H1 (cell line): ENCODE measurements around the gene DHFR2. TPM values are rescaled to one million over a fixed set of nuclear protein-coding genes. Genes with fewer than 3 reads are reported as not detected.

Experiments
- CTCF ChIA-PET: fragments of 300-600 bp; sonication (Branson Sonifier 250); formaldehyde crosslinking; loops from one replicate; lab custom pipeline; 2021; ENCODE audit not compliant: partially characterized antibody; lab: Charles Lee
- POLR2A ChIA-PET: fragments of 300-600 bp; sonication (Branson Sonifier 250); formaldehyde crosslinking; loops from one replicate; lab custom pipeline; 2021; ENCODE audit warnings: inconsistent platforms; ENCODE audit not compliant: partially characterized antibody; lab: Charles Lee
- DNase-seq, 2 experiments: peaks; one replicate each; pipeline versions ENCODE4 v3.0.0 to v3.0.0-alpha.2; 2010 to 2022; ENCODE audit warnings: low spot score in 2 of 2, low read depth in 1 of 2, mixed read lengths in 1 of 2
- FAIRE-seq: peaks from 2 replicates; lab custom pipeline; 2011; peaks lifted over from hg19 to GRCh38; lab: Jason Lieb, UNC
- H2AFZ ChIP-seq: 2 replicates; pipeline ENCODE4 v1.8.1; 2012; ENCODE audit warnings: low read length, inconsistent platforms
- H2AK5ac ChIP-seq: 2 replicates; pipeline ENCODE4 v1.6.1; 2013; ENCODE audit warnings: low read depth, low read length
- H2BK120ac ChIP-seq: replicated peaks from 2 replicates; pipeline ENCODE3; 2013; ENCODE audit warnings: low read depth, low read length, inconsistent platforms
- H2BK12ac ChIP-seq: 2 replicates; pipeline ENCODE4 v1.6.1; 2013; ENCODE audit warnings: low read depth, low read length
- H2BK15ac ChIP-seq: 2 replicates; pipeline ENCODE4 v1.6.1; 2013; ENCODE audit warnings: low read length
- H2BK20ac ChIP-seq: 2 replicates; pipeline ENCODE4 v1.6.1; 2013; ENCODE audit warnings: low read length
- H2BK5ac ChIP-seq: 2 replicates; pipeline ENCODE4 v1.6.1; 2013; ENCODE audit warnings: low read depth, low read length
- H3K14ac ChIP-seq: 2 replicates; pipeline ENCODE4 v1.6.1; 2013; ENCODE audit warnings: inconsistent platforms; ENCODE audit not compliant: insufficient read length
- H3K18ac ChIP-seq: 2 replicates; pipeline ENCODE4 v1.6.1; 2013; ENCODE audit warnings: low read length; ENCODE audit errors: extremely low read depth
- H3K23ac ChIP-seq: 2 replicates; pipeline ENCODE4 v1.6.1; 2013; ENCODE audit warnings: inconsistent platforms; ENCODE audit not compliant: insufficient read length
- H3K23me2 ChIP-seq: 2 replicates; pipeline ENCODE4 v1.6.1; 2013; ENCODE audit warnings: low read depth, low read length
- H3K27ac ChIP-seq: 2 replicates; pipeline ENCODE4 v1.6.1; 2011; ENCODE audit warnings: low read depth, low read length, inconsistent platforms
- H3K27me3 ChIP-seq, 4 experiments: replicated peaks in 1 of 4; 1 replicate in 1 of 4; 2 replicates in 3 of 4; pipeline versions ENCODE4 v1.6.1 to v1.8.1; 2011 to 2013; ENCODE audit warnings: low read length in 3 of 4, mild to moderate bottlenecking in 3 of 4, inconsistent platforms in 2 of 4, mixed read lengths in 2 of 4, moderate library complexity in 1 of 4; ENCODE audit not compliant: control insufficient read depth in 3 of 4, insufficient read depth in 3 of 4; ENCODE audit errors: extremely low read depth in 1 of 4
- H3K36me3 ChIP-seq, 4 experiments: 2 replicates each; pipeline versions ENCODE4 v1.6.1 to v1.8.1; 2011 to 2013; ENCODE audit warnings: mild to moderate bottlenecking in 4 of 4, low read length in 3 of 4, moderate library complexity in 2 of 4, control low read depth in 1 of 4, inconsistent platforms in 1 of 4; ENCODE audit not compliant: insufficient read depth in 4 of 4, control insufficient read depth in 2 of 4
- H3K4ac ChIP-seq: replicated peaks from 2 replicates; pipeline ENCODE3; 2013; ENCODE audit warnings: low read length, low read depth, mixed read lengths, inconsistent platforms; ENCODE audit not compliant: insufficient read length
- H3K4me1 ChIP-seq, 4 experiments: replicated peaks in 1 of 4; 1 replicate in 1 of 4; 2 replicates in 3 of 4; pipeline versions ENCODE4 v1.6.1 to v1.8.1; 2011 to 2013; ENCODE audit warnings: low read length in 3 of 4, inconsistent platforms in 2 of 4, mixed read lengths in 1 of 4; ENCODE audit not compliant: insufficient read depth in 4 of 4, control insufficient read depth in 3 of 4
- H3K4me2 ChIP-seq, 2 experiments: 2 replicates each; pipeline versions ENCODE4 v1.6.1 to v1.8.1; 2011 to 2013; ENCODE audit warnings: low read depth in 2 of 2, low read length in 2 of 2, control low read depth in 1 of 2, inconsistent platforms in 1 of 2, mild to moderate bottlenecking in 1 of 2; ENCODE audit not compliant: insufficient read depth in 1 of 2
- H3K4me3 ChIP-seq, 4 experiments: fragments of 200-600, 300-600 bp in 1 of 4; sonication (generic), shearing (Covaris generic), sonication (Bioruptor Twin) in 1 of 4; 2 replicates each; pipeline versions ENCODE4 v1.5.1 to v1.8.1; 2011 to 2016; ENCODE audit warnings: low read length in 4 of 4, low read depth in 3 of 4, control low read depth in 2 of 4, inconsistent platforms in 2 of 4, mild to moderate bottlenecking in 2 of 4, mixed read lengths in 1 of 4, moderate library complexity in 1 of 4; ENCODE audit not compliant: insufficient read depth in 2 of 4; ENCODE audit errors: extremely low read depth in 1 of 4
- H3K56ac ChIP-seq: replicated peaks from 2 replicates; pipeline ENCODE3; 2013; ENCODE audit warnings: low read depth, mild to moderate bottlenecking, mixed read lengths, low read length, inconsistent platforms; ENCODE audit not compliant: insufficient read length
- H3K79me1 ChIP-seq: 2 replicates; pipeline ENCODE4 v1.6.1; 2013; ENCODE audit warnings: low read depth, low read length, control low read depth
- H3K79me2 ChIP-seq, 2 experiments: 2 replicates each; pipeline versions ENCODE4 v1.6.1 to v1.8.1; 2012 to 2013; ENCODE audit warnings: low read length in 2 of 2, mild to moderate bottlenecking in 2 of 2, inconsistent platforms in 1 of 2; ENCODE audit not compliant: insufficient read depth in 2 of 2, control insufficient read depth in 1 of 2
- H3K9ac ChIP-seq, 4 experiments: replicated peaks in 1 of 4; 1 replicate in 1 of 4; 2 replicates in 3 of 4; pipeline versions ENCODE4 v1.6.1 to v1.8.1; 2011 to 2013; ENCODE audit warnings: low read depth in 3 of 4, low read length in 3 of 4, control low read depth in 2 of 4, mild to moderate bottlenecking in 2 of 4, moderate library complexity in 2 of 4, inconsistent platforms in 1 of 4; ENCODE audit errors: extremely low read depth in 1 of 4
- H3K9me3 ChIP-seq, 2 experiments: 2 replicates each; pipeline versions ENCODE4 v1.6.1 to v1.8.1; 2012 to 2013; ENCODE audit warnings: mild to moderate bottlenecking in 2 of 2, moderate library complexity in 2 of 2, control low read depth in 1 of 2, inconsistent platforms in 1 of 2, low read depth in 1 of 2, low read length in 1 of 2, mixed read lengths in 1 of 2; ENCODE audit not compliant: insufficient read depth in 2 of 2
- H4K20me1 ChIP-seq, 2 experiments: replicated peaks in 1 of 2; 2 replicates each; pipeline versions ENCODE3 to v1.8.1; 2011 to 2013; ENCODE audit warnings: inconsistent platforms in 2 of 2, low read length in 2 of 2, mild to moderate bottlenecking in 1 of 2; ENCODE audit not compliant: insufficient read depth in 2 of 2, control insufficient read depth in 1 of 2
- H4K5ac ChIP-seq: 2 replicates; pipeline ENCODE4 v1.6.1; 2013; ENCODE audit warnings: low read length, low read depth, mixed read lengths, inconsistent platforms; ENCODE audit not compliant: insufficient read length
- H4K8ac ChIP-seq: 2 replicates; pipeline ENCODE4 v1.8.0; 2013; ENCODE audit warnings: mild to moderate bottlenecking, moderate library complexity, low read length, inconsistent platforms; ENCODE audit not compliant: insufficient read depth; ENCODE audit errors: extremely low read depth
- H4K91ac ChIP-seq: replicated peaks from 2 replicates; pipeline ENCODE3; 2013; ENCODE audit warnings: low read length, mixed read lengths, inconsistent platforms; ENCODE audit not compliant: insufficient read length
- ATF3 ChIP-seq: IDR thresholded peaks from 2 replicates; pipeline ENCODE4 v1.6.1; 2011; ENCODE audit warnings: low read depth, mild to moderate bottlenecking, low read length; ENCODE audit not compliant: insufficient read depth
- BRCA1 ChIP-seq: IDR thresholded peaks from 2 replicates; pipeline ENCODE4 v1.6.1; 2012; ENCODE audit warnings: low read depth, low read length, improper control_type of control experiment
- CBX8 ChIP-seq: fragments of 300-800, 300-1000 bp; sonication (generic); IDR thresholded peaks from 2 replicates; pipeline ENCODE4 v1.7.1; 2016; ENCODE audit warnings: low read depth, low read length, borderline replicate concordance
- CHD1 ChIP-seq: IDR thresholded peaks from 2 replicates; pipeline ENCODE4 v1.6.1; 2012; ENCODE audit warnings: low read depth, low read length, improper control_type of control experiment
- CTBP2 ChIP-seq: IDR thresholded peaks from 2 replicates; pipeline ENCODE4 v1.7.0; 2011; ENCODE audit warnings: borderline replicate concordance, mild to moderate bottlenecking, moderate library complexity, mixed read lengths, low read length; ENCODE audit not compliant: insufficient read depth, insufficient read length
- GABPA ChIP-seq: IDR thresholded peaks from 2 replicates; pipeline ENCODE4 v1.6.1; 2011; ENCODE audit warnings: mild to moderate bottlenecking, low read length, moderate library complexity, borderline replicate concordance; ENCODE audit not compliant: insufficient read depth
- HDAC2 ChIP-seq, 2 experiments: fragments of 300-600 bp in 1 of 2; sonication (generic) in 1 of 2; IDR thresholded peaks; 2 replicates each; pipeline ENCODE4 v1.6.1; 2011 to 2012; ENCODE audit warnings: low read depth in 2 of 2, low read length in 2 of 2, mild to moderate bottlenecking in 2 of 2, moderate library complexity in 2 of 2, borderline replicate concordance in 1 of 2, inconsistent platforms in 1 of 2
- HDAC6 ChIP-seq: IDR thresholded peaks from one replicate; pipeline ENCODE4 v1.7.1; 2012; ENCODE audit warnings: low read depth, mild to moderate bottlenecking, inconsistent platforms, low read length, moderate library complexity
- JUN ChIP-seq: IDR thresholded peaks from 2 replicates; pipeline ENCODE4 v1.6.1; 2011; ENCODE audit warnings: low read depth, mild to moderate bottlenecking, improper control_type of control experiment, low read length
- JUND ChIP-seq: IDR thresholded peaks from 2 replicates; pipeline ENCODE4 v1.6.1; 2011; ENCODE audit warnings: mild to moderate bottlenecking, improper control_type of control experiment, low read length
- NRF1 ChIP-seq: IDR thresholded peaks from 2 replicates; pipeline ENCODE4 v1.6.1; 2011; ENCODE audit warnings: mild to moderate bottlenecking, low read depth, low read length, improper control_type of control experiment
- RFX5 ChIP-seq: IDR thresholded peaks from 2 replicates; pipeline ENCODE4 v1.6.1; 2011; ENCODE audit warnings: low read depth, low read length, improper control_type of control experiment, borderline replicate concordance
- SIX5 ChIP-seq: IDR thresholded peaks from 2 replicates; pipeline ENCODE4 v1.6.1; 2011; ENCODE audit warnings: mild to moderate bottlenecking, low read depth, low read length
- SP1 ChIP-seq: IDR thresholded peaks from 2 replicates; pipeline ENCODE4 v1.6.1; 2011; ENCODE audit warnings: low read depth, low read length
- TEAD4 ChIP-seq: IDR thresholded peaks from 2 replicates; pipeline ENCODE4 v1.6.1; 2012; ENCODE audit warnings: low read depth, low read length, inconsistent platforms, mixed read lengths
- WGBS, 2 experiments: shearing (Covaris generic) in 1 of 2; methylation state at CpG; one replicate each; pipeline versions ENCODE4 v1.1.6 to v1.1.7; 2013 to 2015; ENCODE audit warnings: low lambda C conversion rate in 2 of 2, mixed read lengths in 2 of 2, inconsistent platforms in 1 of 2, low coverage in 1 of 2, missing lambda C conversion rate in 1 of 2; ENCODE audit not compliant: insufficient replicate concordance in 2 of 2, insufficient coverage in 1 of 2, insufficient read length in 1 of 2; ENCODE audit errors: extremely low coverage in 1 of 2, missing lambda C conversion rate in 1 of 2; 5-methylcytosine and 5-hydroxymethylcytosine counted together
- polyA plus RNA-seq, 7 experiments: library from polyadenylated mRNA; depleted of rRNA in 3 of 7; stranded (reverse) in 5 of 7; unstranded in 2 of 7; fragments of >200 nt in 5 of 7; fragments of 200-250 nt in 2 of 7; gene quantifications; 1 replicate in 5 of 7; 2 replicates in 1 of 7; 4 replicates in 1 of 7; pipeline versions ENCODE4 v1.2.1 to v1.2.3, GENCODE V29; 2011 to 2013; ENCODE audit warnings: missing spikeins in 2 of 7, mixed read lengths in 2 of 7
- total RNA-seq: library from RNA; stranded (reverse); fragmentation: NEBNext Ultra II Directional; extraction: Animal tissue kit (Norgen Biotek cat#: 25700); gene quantifications from 2 replicates; pipeline ENCODE4 v1.2.1, GENCODE V29; 2021

DHFR2 gene
- total and polyA plus RNA-seq, 2 of the 8 experiments (the other 6 are each of a cell fraction or from before 2014, with no cell fraction given) = 0.59 to 2.6 TPM

- ChIA-PET CTCF (interaction anchor here (1.4 kb wide), 1 partner anchor 25 kb away, joined by 3 read pairs; no protein-coding TSS in a partner anchor), POLR2A (no interaction called here)
- Histone ChIP-seq H3K23me2 (no peaks in the 10 kb centered on the region), H3K4me3 (no peak overlapping the region), H2AK5ac (no peak overlapping the region), H4K8ac (no peak overlapping the region), H2AFZ (no peak overlapping the region), H3K79me2 (no peaks in the 10 kb centered on the region), H3K18ac (no peak overlapping the region), H2BK120ac (no peak overlapping the region), H4K5ac (no peak overlapping the region), H2BK12ac (no peak overlapping the region), H3K4ac (no peak overlapping the region), H3K9ac (no peak overlapping the region), H2BK15ac (no peak overlapping the region), H3K36me3 (no peaks in the 10 kb centered on the region), H4K20me1 (no peaks in the 10 kb centered on the region), H3K4me2 (no peak overlapping the region), H3K56ac (no peak overlapping the region), H3K27me3 (no peaks in the 10 kb centered on the region), H3K14ac (no peak overlapping the region), H4K91ac (no peak overlapping the region), H3K27ac (no peak overlapping the region), H3K79me1 (no peaks in the 10 kb centered on the region), H3K9me3 (no peaks in the 10 kb centered on the region), H3K23ac (no peak overlapping the region), H3K4me1 (no peaks in the 10 kb centered on the region), H2BK20ac (no peak overlapping the region), H2BK5ac (no peak overlapping the region)
- DNase-seq (no peak), FAIRE-seq (no peak)
- WGBS, 2 experiments = 100% methylated on average over 1 of the region's 1 CpG; no CpG with 5 or more reads in 1 of the 2 experiments
- TF ChIP-seq CTBP2 (no peak), HDAC6 (no peak), CHD1 (no peak), HDAC2 (IDR thresholded peaks at IDR 0.05; ENCODE audit: borderline replicate concordance in 1 of 2, low read depth in 2 of 2, low read length in 2 of 2) (no peak), RFX5 (no peak), SP1 (no peak), GABPA (no peak), BRCA1 (no peak), NRF1 (no peak), SIX5 (no peak), JUN (no peak), CBX8 (no peak), TEAD4 (no peak), ATF3 (no peak), JUND (no peak)
These were observed 50.5 kb downstream of the DHFR2 start for GRCh38 chr3:94012185-94012584.
